HG03064 (cell line): ENCODE data around the gene MAML3.
A peak's percentile ranks its signal among the peaks of the same experiment; 100 is the strongest.

ENCODE experiments used
- ATAC-seq: cut with Tn5 transposase; IDR thresholded peaks from one replicate; pipeline ENCODE4 v1.9.1; 2021; ENCODE audit warnings: low read depth; ENCODE audit not compliant: unreplicated experiment

Gene MAML3

DNA sequence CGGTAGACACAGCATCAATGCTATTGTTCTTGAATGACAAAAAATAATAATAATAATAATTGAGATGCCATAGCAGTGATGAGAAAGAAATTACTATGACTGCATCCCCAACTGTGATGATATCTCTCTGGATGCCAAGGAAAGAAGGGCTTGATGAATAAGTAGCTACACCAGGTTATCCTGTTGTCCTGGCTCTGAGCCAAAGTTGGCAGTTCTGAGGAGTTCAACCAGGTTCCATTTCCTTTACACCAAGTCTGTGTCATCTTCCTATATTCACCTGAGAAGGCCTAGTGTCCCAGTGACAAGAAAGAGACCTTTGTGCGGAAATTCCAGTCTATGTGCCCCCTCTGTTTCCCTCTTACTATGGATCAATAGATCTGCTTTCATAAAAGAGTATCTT, 3.4 kb upstream of the MAML3 start:
- no peak for ATAC-seq

- ATAC-seq: peak; percentile 58
Observed at GRCh38 chr4:140156529-140157171, 2.7 kb upstream of the MAML3 start.

GRCh38 chr4:140154572-140154891, 548 bp upstream of the MAML3 start:
- ATAC-seq: no peak

DNA sequence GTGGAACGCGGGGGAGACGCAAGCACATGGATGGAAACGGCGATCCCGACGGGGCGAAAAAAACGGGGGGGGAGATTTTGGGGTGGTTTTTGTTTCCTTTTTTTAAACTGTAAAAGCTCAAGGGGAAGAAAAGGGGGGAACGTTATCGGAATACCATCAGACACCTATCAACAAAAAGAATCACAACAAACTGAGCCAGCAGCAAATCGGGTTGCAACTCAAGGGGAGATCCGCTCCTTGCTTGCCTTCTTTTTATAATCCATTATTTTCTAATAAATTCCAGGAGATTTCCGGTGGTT, 616 bp downstream of the MAML3 start:
- no peak for ATAC-seq

DNA sequence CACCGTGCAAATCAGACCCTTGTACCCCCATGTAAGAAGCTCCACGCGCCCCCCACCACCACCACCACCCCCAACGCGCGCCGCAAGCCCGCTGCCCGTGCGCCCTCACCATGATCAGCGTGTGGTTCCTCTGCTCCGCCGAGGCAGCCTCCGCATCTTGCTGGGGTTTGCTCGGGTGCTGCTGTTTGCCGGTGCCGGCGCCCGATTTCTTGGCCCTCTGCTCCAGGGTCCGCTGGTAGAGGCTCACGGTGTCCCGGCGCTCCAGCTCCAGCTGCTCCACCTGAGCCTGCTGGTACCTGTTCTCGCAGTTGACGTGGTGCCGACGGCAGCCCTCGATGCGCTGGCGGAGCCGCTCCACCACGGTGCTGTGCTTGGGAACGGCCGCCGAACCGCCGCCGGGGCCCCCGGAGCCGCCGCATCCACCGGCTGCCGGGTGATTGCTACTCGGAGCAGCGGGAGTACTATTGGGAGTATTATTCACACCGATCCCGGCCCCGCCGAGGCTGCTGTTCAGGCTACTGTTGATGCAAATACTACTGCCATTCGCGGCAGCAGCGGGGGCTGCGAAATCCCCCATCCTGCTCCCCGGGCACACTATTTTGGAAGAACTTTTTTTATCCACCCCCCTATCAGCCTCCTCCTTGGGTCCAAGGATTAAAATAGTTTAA, 1.1 kb downstream of the MAML3 start:
- ATAC-seq: no peak

GRCh38 chr4:140152013-140152703, 1.8 kb downstream of the MAML3 start:
- ATAC-seq: no peak

DNA sequence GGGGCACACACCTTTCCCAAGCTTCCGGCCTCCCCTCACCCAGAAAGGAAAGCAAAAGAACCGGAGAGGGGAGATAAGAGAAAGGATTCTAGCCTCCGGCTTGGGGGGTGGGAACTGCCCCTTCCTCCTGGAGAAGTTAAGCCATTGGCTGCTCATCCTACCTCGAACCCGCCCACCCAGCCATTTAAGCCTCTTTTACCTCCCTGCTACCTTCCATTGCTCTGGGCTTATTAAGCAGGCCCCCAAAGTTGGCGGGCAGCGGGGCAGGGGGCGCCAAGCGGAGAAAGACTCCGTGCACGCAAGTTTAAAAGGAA, 2.3 kb downstream of the MAML3 start:
- no peak for ATAC-seq

DNA sequence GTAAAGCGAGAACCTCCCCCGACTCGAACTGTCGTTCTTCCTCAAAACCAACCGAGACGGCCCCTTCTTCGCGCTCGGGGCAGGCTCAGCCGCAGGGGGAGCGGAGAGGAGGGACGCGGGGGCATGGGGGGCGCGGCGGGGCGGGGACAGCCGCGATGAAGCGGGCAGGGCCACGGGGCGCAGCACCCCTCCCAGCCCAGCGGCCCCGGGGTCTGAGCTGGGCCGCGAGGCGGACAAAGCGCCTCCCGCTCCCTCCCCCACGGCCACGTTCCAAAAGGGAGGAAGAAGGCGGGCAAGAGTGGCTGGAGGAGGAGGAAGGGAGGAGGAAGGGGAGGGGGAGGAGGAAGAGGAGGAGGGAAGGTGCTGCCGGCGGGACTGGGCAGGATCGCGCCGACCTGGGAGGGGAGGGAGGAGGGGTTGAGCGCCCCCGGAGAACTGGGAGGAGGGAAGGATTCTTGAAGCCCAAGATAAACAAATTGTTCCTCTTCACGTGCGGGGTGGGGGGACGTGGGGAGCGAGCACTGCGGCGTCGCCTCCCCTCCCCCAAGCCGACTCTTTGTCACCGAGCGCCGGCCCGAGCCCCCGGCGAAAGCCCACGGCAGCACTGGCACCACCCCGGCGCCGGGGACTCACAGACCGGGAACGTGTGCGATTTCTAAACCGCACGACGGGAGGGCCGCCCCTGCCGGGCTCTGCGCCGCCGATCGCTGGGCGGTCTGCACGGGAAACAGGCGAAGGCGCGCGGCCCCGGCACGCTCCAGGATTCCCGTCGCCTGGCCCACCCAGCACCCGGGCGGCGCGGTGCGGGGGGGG, 2.9 kb downstream of the MAML3 start:
- ATAC-seq: no peak

GRCh38 chr4:140150636-140150885, 3.4 kb downstream of the MAML3 start:
- no peak for ATAC-seq

DNA sequence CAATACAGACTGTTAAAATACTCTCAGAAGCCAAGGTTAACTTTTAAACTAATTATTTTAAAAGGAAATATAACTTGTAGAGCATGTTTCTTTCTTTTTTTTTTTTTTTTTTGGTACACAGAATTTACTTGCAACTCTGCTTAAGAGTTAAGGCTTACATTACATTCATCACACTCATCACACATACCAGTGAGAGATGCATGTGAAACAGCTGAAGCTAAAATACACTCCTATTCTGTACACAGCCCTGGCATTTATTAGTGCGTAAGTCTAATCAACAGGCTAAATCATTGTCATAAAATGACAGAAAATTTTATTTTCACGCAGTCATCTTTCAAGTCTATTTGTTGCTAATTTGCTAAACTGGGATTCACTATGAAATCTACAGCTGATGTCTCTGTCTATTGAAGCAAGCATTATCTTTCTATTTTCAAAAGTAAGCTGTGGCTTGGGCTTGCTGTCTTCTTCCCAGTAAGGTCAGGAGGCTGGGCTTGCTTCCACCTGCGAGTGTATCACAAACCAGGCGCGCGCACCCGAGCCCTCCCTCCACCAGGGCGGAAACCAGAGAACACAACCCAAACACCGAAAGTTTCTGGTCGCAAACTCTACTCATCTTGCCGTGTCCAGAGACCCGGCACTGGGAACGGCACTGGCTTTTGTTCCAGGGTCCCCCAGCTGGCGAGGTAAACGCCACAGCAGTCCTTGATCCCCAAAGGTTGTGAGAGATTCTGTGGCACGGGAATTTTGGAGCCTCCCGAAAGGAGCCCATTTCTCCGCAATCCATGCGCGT, 3.9 kb downstream of the MAML3 start:
- no peak for ATAC-seq

- ATAC-seq: no peak
Observed at GRCh38 chr4:140144050-140144449, 9.9 kb downstream of the MAML3 start.

DNA sequence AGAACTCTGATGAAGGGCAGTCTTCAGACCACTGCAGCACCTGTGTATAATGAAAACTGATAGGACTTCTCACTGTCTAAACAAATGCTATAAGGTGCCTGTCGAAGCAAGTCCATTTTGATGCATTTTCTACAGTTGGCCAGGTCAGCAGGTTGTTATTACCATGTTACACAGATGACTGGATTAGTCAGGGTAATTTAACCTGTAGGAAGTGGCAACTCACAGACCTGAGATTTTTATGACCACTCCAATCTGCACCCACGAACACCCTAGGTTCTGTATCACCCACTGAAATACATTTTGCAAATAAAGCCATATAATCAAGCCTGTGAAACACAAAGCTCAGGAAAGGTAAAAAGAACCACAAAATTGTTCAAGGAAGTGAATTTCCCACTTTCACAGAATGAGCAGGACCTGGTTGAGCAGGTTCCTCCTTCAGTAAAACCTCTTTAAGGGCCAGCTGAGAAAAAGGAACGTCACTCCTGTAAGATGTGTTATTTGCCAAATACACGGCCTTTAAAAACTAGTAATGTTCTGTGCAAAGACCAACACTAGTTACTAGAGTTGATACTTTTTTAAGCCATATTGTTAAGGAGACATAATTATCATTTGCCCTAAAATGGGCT, 12.7 kb downstream of the MAML3 start:
- no peak for ATAC-seq

DNA sequence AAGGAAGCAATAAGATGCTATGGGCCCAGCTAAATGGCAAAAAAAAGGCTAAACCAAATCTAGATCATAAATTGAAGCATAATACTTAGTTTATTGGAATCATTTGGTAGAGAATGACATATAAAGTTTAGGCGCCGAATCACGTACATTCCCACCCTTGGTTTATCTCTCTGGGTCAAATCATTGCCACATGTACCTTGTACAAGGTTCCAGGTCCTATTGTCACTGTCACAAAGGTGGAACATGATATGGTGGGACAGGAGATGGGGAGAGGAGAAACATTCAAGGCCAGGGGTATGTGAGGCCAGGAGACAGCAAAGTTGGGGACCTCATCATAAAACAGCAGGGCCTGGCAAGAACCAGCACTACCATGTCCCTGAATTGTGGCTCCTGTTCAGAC, 13.4 kb downstream of the MAML3 start:
- ATAC-seq: no peak

DNA sequence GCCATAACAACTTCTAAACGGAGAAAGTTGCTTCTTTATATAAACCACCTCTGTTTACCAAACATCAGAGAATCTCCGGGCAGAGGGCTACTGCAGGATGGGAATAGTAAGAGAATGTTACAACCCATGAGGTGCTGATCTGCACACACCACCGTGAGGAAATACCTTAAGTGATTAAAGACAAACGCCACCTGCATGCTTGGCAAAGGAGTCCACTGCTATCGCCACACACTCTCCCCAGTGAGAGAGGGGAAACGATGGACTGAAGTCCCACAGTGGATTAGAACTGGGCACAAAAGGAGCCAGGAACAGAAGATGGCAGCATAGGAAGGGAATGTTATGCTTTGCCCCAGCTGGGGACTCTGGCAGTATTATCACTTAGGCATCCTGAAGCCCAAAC, 15.6 kb downstream of the MAML3 start:
- no peak for ATAC-seq

- no peak for ATAC-seq
Observed at GRCh38 chr4:140137671-140138070, 16.3 kb downstream of the MAML3 start.

DNA sequence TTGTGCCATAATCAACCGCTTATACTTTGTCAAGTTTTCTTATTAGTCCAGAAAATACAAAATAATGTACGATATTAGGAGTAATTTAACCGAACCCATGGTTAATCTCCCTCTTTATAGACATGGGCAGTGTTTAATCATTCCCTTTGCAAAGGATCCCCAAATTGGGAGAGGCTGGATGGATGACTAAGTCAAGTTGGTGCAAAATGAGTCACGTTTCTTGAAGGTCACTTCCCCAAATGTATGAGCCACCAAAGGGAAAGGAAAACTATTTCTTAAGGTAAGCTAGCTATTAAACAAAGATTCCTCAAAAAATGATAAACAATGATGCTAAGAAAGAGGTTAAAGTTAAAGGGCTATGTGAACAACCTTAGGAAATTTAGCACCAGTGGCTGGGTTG, 17.5 kb downstream of the MAML3 start:
- ATAC-seq: no peak

DNA sequence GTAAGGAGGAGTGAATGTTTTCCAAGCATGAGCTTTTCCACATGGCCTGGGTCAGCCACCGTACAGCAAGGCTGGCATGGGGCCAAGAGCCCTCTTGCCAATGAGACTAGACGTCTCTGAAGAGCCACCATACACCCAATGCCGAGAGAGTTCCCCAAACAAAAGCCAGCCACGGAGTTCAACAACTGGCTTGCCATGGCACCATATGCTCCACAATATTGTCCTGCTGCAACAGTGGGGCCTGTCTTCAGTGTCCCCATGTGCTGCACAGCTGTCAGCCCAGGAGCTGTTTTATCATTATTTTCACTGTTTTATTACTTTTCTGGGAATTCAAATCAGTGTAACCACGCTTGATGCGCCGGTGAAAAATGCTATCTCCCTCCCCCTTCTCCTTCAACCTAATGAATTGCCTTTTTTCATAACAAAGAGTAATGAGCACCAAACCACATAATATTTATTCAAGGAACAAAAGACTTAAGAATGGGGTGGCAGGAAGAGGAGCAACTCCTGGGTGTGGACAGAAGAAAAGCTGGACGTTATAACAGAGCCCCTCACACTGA, 18.4 kb downstream of the MAML3 start:
- no peak for ATAC-seq

GRCh38 chr4:140134746-140135425, 19.1 kb downstream of the MAML3 start:
- no peak for ATAC-seq

DNA sequence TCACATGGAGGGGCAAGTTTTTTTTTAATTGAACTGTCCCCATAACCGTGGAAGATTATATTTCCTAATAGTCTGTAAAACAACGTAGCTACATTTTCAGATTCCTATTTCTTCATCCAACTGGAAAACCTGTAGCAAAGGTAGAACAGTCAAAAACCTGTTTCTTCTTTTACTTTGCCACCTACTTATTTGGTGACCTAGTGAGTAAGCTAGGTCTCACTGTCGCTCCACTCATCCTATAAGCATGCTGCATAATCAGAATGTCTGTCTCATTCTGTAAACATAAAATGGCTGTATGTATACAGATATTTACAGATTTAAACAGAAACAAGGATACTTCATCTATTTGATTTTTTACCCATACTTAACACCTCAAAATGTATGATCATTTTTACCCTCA, 20.4 kb downstream of the MAML3 start:
- ATAC-seq: no peak

DNA sequence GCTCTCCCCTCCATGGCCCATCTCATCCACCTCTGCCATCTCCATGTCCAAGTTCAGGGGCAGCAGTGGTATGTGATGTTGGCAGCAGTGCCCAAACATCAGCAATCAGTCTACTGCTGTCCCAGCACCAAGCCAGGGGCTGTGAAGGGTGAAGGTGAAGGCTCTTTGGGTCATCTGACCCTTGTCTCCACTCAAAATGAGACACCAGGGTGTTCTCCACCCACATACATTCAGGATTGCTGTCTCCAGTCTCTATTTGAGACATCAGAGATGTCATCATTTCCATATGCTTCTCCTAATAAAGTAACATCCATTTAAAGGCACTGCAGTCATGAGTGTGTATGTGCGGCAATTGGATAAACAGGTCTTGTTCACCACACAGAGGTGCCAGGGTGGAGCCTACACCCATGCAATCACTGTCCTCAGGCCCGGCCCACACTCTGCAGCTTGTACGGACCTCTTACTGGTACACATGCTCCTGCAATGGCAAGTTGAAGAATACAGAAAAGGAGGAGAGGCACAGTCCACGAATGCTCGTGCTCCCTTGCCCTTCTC, 22.2 kb downstream of the MAML3 start:
- no peak for ATAC-seq
